NCI-H146 (cell line): ENCODE measurements around the gene DCTN3.

Source experiments
- DNase-seq: peaks from one replicate; lab custom pipeline; 2025; lab: John Stamatoyannopoulos, UW

The DCTN3 gene

DNA sequence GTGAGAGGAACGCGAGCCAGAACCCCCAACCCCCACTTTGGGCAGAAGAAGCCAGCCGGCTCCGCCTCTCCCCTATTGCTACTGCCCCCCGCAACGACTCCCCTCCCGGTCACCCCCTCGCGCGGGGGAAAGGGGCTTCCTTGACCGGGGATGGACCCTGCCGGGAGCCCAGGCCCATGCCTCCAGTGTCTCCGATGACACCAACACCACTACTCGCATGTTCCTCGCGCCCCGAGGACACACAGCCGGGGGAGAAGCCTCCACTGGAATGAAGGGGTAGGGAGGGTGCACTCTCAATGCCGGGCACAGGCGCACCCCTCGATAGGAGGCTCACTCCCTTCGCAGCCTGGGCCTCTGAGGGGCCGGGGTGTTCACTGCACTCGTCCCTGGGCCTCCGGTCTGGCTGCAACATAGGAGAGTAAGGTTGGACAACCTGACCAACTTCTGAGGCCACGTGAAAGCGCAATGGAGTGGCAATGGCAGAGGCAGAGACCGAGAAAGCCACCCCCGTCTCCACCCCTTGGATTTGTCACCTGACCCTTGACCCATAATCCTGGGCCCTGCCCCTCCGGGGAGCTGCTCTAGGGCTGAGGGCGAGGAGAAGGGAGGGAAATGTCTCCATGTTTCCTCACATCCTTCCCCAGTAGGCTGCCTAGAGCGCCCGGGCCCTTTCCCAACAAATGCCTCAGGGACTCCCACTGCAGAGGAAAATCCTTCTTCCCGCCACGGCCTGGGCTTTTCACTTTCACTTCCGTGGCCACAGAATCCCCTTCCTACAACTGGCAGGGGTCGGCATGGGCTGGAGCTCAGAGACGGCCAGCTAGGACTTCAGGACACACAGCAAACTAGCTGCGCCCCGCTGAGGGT, 29.7 kb downstream of the DCTN3 start:
- DNase-seq = peak; percentile 28

DNA sequence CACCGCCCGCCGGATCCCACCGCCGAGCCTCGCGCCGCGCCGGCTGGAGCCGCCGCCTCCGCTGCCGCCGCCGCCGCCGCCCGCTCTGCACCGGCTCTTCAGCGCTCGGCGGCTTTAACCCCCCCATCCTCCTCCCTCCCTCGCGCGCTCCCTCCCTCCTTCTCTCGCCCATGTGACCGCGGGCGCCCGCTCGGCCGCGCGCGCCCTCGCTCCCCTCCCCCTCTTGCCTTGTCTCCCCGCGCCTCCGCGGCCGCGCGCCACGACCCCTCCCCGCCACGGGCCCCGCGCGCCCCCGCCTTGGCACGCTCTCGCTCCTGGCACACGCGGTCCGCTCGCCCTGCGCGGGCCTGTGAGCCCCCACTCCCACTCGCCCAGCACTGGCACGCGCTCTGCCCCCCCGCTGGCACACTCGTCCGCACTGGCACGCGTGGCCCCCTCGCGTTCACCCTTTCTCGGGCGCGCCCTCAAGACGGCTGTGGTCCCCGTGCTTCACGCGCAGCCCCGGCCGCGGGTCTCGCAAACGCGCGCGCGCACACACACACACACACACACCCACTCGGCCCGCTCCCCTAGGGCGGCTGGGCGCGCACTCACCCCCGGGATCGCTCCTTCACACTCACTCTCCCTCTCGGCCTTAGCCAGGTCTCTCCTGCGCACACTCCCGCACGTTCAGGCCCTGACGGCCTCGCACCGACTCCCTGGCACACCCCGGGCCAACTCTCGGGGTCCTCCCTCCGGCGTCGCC, 30.5 kb downstream of the DCTN3 start, which contains the start of gene CNTFR:
Gene CNTFR, minus strand, starts transcription at position 89 of the 745 bp plus-strand sequence. CDS start 20,743 bp downstream, outside the sequence.
- DNase-seq = peak; percentile 60

DNA sequence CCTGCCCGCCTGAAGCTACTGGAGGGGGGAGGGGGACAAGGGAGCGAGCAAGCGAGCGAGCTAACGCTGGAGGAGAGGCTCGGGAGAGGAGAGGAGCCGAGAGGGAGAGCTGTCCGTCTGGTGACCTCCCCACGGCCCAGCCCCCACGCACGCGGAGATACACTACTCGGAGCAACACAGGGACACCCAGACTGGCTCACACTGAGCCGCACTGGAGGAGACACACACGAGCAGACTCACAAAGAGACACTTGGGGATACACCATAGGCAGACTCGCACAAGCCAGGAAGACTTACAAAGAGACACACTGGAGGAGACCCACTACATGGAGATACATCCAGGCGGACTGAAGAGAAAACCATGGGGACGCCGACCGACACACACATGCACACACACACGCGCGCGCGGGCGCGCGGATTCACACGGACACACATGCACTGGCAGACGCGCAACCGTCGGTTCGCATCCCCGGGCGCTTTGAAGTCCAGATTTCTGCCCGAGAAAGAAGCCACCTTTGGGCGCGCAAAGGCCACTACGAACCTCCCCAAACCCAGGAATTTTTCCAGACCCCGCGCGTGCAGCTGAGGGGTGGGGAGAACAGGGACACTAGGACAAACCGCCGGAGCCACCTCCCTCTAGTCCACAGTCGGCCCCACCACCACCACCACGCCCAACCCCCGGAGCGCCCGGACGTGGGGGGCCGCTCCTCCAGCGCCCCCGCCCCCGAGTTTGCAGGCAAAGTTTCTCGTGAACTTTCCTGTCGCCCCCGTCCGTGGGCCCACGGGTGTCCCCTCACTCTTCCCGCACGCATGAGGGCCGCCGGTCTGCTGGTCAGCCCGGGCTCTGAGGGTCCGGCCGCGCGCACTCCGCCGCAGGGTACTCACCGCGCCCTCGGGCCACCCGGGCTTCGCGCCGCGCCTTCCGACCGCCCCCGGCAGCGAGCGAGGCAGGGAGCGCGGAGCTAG, 31.3 kb downstream of the DCTN3 start:
- DNase-seq = peak; percentile 43

DNA sequence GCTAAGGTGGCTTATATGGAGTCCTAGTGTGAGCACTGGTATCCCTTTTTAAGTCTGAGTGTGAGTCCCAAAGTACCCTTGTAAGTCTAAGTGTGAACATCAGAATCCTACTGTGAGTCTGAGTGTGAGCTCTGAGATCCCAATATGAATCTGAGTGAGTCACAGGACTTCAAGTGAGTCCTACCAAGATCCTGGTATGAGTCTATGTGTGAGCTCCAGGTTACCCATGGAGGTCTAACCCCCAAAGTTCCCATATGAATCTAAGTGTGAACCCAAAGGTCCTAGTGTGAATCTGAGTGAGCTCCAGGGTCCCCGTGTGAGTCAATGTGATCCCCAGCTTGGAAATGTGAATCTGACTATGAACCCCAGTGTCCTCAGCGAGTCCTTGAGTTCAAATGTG, 33.0 kb downstream of the DCTN3 start:
- no peak for DNase-seq

DNA sequence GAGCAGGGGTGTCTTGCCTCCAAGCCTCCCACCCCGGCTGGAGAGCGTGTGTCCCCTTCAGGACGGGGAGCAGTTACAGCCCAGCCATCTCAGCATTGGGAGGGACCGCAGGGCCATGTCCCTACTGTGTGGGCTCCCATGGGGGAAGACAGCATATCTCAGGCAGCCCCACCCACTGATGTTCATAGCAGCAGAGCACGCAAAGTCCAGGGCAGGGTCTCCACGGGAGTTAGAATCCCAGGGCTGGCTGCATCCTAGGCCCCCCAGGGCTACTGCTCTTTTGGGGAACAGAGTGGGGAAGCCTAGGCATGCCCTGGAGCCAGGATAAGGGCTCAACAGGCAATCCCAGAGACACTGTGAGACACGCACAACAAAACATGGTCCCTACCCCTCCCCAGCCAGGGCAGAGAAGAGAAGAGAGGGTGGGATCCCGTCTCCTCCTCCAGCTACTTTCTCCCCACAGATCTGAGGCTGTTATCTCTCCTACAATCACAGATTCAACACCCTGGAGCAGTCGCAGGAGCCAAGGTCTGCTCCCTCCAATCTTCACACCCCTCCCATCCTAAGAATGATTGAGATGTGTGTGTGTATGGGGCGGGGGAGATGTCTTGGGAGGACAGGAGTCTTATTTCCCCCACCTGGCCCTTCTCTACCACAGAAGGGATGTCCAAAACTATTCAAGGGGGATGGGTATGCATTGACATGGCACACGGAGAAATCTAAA, 34.2 kb downstream of the DCTN3 start:
- no peak for DNase-seq

DNA sequence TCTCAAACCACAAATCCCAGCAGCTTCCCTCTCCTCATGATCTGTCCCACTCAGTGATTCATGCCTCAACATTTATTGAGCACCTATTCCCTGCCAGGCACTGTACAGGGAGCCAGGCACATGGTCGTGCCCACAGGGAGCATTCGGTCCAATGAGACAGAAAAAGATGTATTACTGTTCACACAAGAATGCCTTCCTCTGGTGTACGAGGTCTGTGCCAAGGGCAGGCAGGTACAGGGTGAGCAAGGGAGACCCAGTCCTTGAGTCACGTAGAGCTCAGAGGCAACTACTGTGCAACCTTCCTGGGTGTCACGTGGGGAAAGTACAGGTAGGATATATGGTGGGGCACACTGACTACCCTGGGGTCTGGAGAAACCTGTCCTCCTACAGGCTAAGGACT, 35.3 kb downstream of the DCTN3 start:
- DNase-seq = no peak

DNA sequence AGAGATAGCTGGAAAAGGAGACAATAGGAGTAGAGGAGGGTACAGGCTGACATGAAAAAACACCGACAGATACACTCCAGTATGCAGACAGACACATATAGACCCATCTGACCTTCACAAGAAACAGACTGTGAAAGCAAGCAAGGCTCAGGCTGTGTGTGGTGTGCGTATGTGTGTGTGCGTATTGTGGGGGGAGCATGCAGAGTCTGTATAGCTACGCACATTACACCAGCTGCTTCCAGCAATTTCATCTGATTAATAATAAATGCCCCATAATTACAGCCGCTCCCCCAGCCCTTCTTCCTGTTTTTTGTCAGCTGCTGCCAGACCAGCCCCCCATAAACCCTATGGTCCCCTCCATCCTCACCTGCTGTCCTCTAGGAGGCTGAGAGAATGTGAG, 37.5 kb downstream of the DCTN3 start:
- peak; percentile 62 for DNase-seq

DNA sequence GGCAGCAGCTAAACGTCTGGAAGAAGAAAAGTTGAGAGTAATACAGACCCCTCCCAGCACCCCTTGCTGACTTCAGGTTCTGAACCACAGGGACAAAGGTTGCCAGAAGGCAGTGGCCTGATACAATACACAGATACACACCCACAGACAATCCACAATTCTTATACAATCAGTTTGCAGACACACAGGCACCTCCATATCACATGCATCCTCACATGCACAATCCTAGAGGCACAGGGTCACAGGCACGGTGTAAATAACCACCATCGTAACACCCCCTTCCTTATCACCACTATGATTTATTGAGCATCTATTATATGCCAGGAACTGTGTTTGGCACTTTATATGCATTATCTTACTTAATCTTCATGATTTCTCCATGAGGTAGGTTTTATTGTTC, 39.0 kb downstream of the DCTN3 start:
- no peak for DNase-seq

DNA sequence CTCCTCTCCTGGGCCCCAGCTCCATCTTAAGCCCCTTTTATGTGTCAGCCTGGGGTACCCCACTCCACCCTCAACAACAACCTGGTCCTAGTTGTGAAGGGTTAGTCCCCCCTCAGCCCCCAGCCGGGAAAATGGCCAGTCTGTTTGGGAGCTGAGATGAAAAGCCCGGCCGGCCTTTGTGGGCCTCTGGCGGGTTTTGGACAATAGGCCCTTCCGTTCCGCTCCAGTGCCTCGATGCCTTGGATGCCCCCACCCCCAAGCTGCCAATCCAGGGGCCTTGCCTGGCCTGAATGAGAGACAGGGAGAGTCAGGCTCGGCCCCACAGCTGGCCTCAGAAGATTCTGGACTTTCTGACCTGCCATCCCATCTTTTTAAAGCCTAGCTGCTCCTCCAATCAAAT, 39.9 kb downstream of the DCTN3 start:
- no peak for DNase-seq

DNA sequence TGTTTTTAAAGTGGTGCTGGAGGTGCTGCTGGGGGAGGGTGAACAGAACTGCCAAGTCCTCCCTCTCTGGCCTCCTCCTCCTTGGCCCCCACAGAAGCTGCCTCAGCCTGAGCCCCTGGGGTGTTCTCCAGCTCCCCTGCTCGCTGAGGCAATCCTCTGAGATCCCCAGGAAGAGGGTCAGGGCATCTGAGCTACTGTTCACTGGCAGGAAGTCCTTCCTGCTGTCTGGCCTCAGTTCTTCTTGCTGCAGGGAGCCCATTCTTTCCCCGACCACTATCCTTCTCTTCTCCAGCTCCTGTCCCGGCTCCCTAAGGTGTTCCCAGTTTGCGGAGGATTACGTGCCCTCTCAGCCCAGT, 40.5 kb downstream of the DCTN3 start:
- DNase-seq = no peak

DNA sequence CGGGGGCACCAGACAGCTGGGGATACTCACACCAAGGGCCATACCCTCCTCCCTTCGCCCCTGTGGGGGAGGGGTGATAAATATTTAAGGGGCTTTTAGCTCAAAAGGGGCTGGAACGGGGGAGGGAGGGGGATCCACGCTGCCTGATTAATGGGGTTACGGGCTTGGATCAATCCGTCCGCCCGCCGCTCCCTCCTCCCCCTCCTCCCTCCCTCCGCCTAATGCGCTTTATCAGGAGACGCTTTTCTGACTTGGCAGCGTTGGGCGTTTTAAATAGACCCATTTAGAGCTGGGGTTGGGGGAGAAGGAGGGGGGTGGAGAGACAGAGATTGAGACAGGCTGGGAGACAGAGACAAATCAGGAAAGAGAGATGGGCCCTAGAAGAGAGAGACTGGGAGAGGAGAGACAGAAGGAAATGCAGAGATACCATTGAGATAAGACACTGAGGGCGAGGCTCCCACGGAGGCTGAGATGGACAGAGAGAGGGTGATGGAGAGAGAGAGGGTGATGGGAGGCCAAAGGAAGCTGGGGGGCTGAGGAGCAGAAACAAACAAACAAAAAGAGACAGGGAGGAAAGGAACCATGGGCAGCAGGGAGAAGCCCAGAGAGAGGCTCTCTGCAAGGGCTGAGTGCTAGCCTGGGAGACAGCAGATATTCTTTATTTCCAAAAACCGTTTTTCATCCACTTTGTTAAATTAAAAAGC, 41.0 kb downstream of the DCTN3 start:
- DNase-seq = no peak

DNA sequence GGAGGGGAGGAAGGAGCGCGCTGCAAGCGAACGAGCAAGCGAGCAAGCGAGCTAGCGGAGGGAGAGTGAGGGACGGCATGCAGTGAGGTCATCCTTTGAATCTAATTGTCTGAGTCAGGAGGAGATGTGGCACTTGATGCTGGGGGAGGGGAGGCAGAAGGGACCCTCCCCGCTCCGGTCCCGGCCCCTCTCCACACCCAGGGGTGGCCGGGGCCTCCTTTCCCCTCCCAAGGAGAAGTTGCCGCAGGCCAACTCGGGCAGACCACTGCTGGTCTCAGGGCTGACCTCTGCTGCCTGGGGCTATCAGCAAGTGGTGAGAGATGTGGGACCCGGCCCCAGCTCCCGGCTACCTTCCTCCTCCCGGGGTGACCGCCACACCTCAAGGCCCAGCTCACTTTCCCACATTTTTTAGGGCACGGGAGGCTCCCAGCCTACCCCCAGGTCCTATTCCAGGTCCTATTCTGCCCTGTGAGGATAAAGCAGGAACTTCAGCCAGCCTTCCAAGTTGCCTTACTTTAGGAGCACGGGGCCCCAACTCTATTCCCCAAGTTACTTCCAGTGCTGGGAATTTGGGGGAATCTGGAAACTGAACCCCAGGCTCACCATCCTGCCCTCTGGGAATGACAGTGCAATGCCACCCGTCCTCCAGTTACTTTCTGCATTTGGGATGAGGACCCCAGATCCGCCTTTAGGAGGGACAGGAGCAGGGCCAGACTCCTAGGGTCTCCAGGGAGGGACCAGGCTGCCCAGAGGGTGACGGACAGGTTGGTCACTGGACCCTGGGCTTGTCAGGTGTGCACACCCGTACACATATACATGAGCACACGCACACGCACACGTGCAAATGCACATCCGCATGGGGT, 41.8 kb downstream of the DCTN3 start:
- peak; percentile 70 for DNase-seq

DNA sequence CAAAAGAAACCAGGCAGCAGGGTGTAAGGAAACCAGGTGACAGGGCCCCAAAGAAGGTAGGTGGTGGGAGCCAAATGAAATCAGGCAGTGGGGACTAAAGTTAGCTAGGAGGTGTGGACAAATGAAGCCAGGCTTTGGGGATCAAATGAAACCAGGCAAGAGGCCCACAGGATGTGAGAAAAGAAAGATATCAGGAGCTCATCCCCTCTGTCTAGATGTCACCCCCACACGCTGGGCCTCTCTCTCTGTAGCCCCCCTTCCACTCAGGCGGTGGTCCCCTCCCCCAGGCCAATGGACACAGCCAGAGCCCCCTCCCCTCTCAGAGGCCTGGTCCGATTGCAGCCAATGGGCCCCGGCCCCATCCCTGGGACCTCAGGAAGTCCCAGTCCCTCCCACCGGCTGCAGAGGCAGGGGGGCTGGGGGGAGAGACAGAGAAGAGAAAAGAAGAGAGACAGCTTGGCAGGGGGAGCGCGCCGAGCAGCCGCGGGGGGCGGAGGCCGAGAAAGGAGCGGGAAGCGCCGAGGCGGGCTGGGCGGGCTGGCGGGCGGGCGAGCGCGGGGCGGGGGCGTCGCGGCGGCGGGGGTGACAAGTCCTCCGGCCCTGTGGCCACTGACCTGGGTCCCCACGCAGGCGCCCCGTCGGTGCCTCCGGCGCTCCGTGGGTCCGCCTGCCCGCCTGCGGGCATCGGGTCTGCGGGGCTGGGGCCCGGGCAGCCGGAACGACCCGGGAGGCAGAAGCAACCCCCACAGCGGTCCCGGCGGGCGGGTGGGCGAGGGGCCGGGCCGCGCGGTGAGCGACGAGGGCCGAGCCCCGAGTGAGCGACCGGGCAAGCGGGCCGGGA, 42.7 kb downstream of the DCTN3 start:
- DNase-seq = peak; percentile 54

DNA sequence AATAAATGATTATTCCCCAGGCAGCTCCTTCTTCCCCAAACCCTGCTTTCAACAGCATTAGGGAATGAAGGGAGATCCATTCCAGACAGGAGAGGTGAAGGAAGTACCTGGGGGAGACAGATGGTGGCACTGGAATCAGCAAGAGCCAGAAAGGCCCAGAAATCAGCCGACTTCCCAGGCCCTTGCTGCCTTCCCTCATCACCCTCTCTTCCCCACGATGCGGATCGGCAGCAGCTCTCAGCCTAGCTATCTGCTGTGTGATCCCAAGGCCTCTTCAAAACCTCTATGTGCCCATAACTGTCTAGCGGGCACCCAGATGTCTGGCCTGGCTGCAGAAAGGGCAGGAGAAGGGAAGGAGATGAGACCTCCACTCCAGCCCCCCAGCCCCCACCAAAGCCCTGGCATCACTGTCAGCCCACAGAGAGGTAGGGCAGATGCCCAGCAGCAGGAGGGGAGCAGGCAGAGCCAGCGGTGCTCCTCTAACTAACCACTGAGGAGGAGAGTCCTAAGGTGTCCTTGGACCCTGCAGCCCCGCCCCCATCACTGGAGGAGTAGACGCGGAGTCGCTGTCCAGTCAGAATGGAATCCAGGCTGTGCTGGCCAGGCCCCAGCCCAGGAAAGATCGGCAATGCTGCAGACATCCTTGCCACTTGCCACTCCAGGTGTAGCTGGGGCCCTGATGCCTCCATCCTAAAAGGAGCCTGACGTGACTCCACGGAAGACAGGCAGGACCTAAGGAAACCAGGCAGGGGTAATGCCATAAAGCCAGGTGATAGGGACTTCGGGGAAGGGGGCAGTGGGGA, 43.5 kb downstream of the DCTN3 start:
- DNase-seq = no peak

DNA sequence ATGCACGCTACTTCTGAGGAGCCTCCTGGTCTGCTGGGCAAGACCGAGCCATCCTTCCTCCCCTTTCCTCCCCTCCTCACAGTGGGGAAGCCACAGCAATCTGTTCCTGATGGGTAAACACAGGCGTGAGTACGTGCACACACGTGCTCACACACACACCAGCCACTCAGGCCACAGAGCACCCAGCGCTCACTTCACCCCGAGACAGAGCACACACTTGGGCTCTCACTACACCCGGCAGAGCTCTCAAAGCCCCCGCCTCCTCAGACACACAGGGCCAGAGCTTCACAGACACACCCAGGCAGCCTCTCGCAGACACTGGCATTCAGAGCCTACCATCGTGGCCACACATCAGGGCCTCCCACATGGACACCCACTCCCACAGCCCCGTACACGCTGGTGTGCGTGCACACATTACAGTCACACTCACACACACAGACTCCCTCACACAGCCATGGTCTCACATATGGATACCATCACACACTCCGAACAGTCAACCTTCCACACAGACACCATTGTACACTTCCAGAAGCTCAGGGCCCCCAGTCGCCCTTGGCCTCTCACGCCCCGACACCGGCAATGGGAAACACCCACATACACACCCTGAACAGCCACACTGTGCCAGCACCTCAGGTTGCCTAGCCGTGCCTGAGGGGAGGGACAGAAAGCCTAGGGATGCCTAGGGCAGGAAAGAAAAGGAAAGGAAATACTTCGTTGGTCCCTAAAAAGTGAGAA, 44.3 kb downstream of the DCTN3 start:
- no peak for DNase-seq

DNA sequence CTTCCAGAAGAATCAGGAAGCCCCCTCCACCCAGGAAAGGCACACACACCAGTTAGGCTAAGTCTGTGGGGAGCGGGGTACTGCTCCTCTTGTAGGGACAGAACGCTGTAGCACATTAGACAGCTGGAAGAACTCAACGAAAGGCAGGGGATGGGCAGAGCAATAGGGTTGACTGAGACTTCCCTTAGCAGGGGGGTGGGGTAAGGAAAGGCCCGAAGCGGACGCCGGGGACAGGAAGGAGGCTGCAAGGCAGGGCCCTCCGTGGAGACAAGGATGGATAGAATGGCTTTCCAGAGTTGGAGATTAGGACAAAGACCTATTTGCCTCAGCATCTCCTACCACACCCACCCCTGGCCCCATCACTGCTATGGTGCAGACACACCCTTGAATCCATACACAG, 45.1 kb downstream of the DCTN3 start:
- no peak for DNase-seq

DNA sequence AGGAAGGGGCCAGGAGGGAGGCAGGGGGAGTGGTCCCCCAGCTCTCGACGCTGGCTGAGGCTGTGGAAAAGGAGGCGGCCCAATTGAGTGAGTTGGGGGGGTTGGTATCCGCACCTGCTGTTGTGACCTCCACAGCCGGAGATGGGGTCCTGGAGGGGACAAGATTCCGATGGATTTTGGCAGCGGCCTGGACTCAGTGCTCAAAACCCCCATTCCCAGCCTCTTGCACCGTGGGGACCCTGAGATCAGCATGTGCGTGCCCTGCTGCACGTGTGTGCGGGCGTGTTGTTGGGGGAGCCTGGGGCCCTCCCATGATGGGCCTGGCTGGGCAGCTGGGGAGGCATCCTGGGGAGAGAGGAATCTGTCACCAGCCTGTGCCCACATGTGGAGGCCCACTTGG, 45.7 kb downstream of the DCTN3 start:
- DNase-seq = no peak
